Measurements from ENCODE around the gene ANKUB1.
A peak's percentile ranks its signal among the peaks of the same experiment; 100 is the strongest.

The ANKUB1 gene

DNA sequence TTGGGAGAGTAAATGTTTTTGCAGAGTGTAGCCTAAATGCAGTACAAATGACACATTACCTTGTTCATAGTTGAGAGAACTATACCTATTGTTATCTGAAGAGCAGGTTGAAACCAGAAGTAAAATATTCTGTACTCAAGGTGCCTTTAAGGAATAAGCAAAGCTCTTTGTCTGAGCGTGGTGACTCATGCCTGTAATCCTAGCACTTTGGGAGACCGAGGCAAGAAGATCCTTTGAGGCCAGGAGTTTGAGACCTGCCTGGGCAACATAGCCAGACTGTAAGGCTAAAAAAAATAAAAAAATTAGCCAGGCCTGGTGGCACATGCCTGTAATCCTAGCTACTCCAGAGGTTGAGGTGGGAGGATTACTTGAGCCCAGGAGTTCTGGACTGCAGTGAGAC is 18.5 kb upstream of the ANKUB1 start:
- Histone ChIP-seq H3K9me2 (replicated peaks; ENCODE audit: control insufficient read depth, low read length) (no peaks in the 10 kb centered on the region), H3F3A (ENCODE audit: control insufficient read depth, insufficient read depth) (peaks cover 5% of the 10 kb centered on the region; the same call in 1 of the 2 replicates), H3K36me3 (ENCODE audit: control insufficient read depth, low read length) (peaks cover 3% of the 10 kb centered on the region; the same call in 1 of the 2 replicates), H3K4me1 (ENCODE audit: control insufficient read depth, low read length) (peaks cover 58% of the 10 kb centered on the region), H3K79me2 (ENCODE audit: control insufficient read depth, low read length) (peaks cover 31% of the 10 kb centered on the region), H3K9me3 (ENCODE audit: control insufficient read depth, insufficient read depth, low read length) (no peaks in the 10 kb centered on the region), H3K27me3 (ENCODE audit: control insufficient read depth, low read length) (no peaks in the 10 kb centered on the region), H3K4me2 (ENCODE audit: low read length) (no peak overlapping the region), H4K20me1 (ENCODE audit: control insufficient read depth, insufficient read depth, low read depth, low read length) (0 out of 2 replicates have a peak, but pooled peaks cover 9% of the 10 kb centered on the region), H3K4me3 (ENCODE audit: low read length) (no peak overlapping the region), H3K27ac (ENCODE audit: low read depth, low read length) (no peak overlapping the region)
- TF ChIP-seq EZH2phosphoT487 (IDR thresholded peaks at IDR 0.05; ENCODE audit: borderline replicate concordance, low read length) (no peak), CTCF (IDR thresholded peaks at IDR 0.05; ENCODE audit: low read depth, low read length, poor library complexity, severe bottlenecking) (no peak)

DNA sequence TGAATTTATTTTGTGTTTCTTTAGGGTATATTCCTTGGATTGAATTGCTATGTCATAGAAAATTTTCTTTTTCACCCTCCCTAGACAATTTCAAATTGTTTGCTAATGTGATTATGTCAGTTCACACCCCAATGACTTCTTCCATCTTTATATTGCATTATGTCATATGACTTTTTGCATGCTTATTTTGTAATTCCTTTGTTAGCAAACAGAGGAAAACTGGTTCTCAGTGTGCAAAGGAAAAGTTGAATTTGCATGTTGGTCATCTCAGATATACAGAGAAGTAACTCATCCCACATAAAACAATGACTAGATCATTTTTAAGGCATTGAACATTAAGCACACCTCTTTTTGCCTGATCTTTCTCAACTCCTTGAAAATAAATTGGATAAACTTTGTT is 17.3 kb upstream of the ANKUB1 start:
- no peak for TF ChIP-seq CTCF (IDR thresholded peaks at IDR 0.05; ENCODE audit: low read depth, low read length, poor library complexity, severe bottlenecking)
- no peak for TF ChIP-seq EZH2phosphoT487 (IDR thresholded peaks at IDR 0.05; ENCODE audit: borderline replicate concordance, low read length)
- Histone ChIP-seq H3K27ac (ENCODE audit: low read depth, low read length) (no peak overlapping the region), H3K9me2 (replicated peaks; ENCODE audit: control insufficient read depth, low read length) (no peaks in the 10 kb centered on the region), H3K36me3 (ENCODE audit: control insufficient read depth, low read length) (peaks cover 3% of the 10 kb centered on the region; the same call in 1 of the 2 replicates), H4K20me1 (ENCODE audit: control insufficient read depth, insufficient read depth, low read depth, low read length) (0 out of 2 replicates have a peak, but pooled peaks cover 3% of the 10 kb centered on the region), H3K27me3 (ENCODE audit: control insufficient read depth, low read length) (no peaks in the 10 kb centered on the region), H3K79me2 (ENCODE audit: control insufficient read depth, low read length) (peaks cover 20% of the 10 kb centered on the region), H3K9me3 (ENCODE audit: control insufficient read depth, insufficient read depth, low read length) (no peaks in the 10 kb centered on the region), H3K4me1 (ENCODE audit: control insufficient read depth, low read length) (peaks cover 49% of the 10 kb centered on the region), H3K4me3 (ENCODE audit: low read length) (no peak overlapping the region), H3F3A (ENCODE audit: control insufficient read depth, insufficient read depth) (peaks cover 5% of the 10 kb centered on the region; the same call in 1 of the 2 replicates), H3K4me2 (ENCODE audit: low read length) (peak overlapping the region; percentile 12; the same call in 1 of the 2 replicates)

- Histone ChIP-seq H3K9me3 (ENCODE audit: control insufficient read depth, insufficient read depth, low read length) (no peaks in the 10 kb centered on the region), H3K9me2 (replicated peaks; ENCODE audit: control insufficient read depth, low read length) (no peaks in the 10 kb centered on the region), H3K79me2 (ENCODE audit: control insufficient read depth, low read length) (peaks cover 6% of the 10 kb centered on the region), H4K20me1 (ENCODE audit: control insufficient read depth, insufficient read depth, low read depth, low read length) (no peaks in the 10 kb centered on the region), H3F3A (ENCODE audit: control insufficient read depth, insufficient read depth) (peaks cover 5% of the 10 kb centered on the region; the same call in 1 of the 2 replicates), H3K27ac (ENCODE audit: low read depth, low read length) (no peak overlapping the region), H3K4me3 (ENCODE audit: low read length) (no peak overlapping the region; the same call in 1 of the 2 replicates), H3K36me3 (ENCODE audit: control insufficient read depth, low read length) (peaks cover 2% of the 10 kb centered on the region; the same call in 1 of the 2 replicates), H3K4me1 (ENCODE audit: control insufficient read depth, low read length) (peaks cover 43% of the 10 kb centered on the region), H3K27me3 (ENCODE audit: control insufficient read depth, low read length) (no peaks in the 10 kb centered on the region), H3K4me2 (ENCODE audit: low read length) (peak overlapping the region; percentile 45)
- peak; percentile 78 for TF ChIP-seq CTCF (IDR thresholded peaks at IDR 0.05; ENCODE audit: low read depth, low read length, poor library complexity, severe bottlenecking)
- TF ChIP-seq EZH2phosphoT487 (IDR thresholded peaks at IDR 0.05; ENCODE audit: borderline replicate concordance, low read length) = no peak
Observed at GRCh38 chr3:149808209-149808829, 16.0 kb upstream of the ANKUB1 start.

Measured in DOHH2 (cell line).